NCI-H1436 (cell line): Measurements from ENCODE around the gene CENPN.

ENCODE experiments used
- DNase-seq: peaks from one replicate; lab custom pipeline; 2025; lab: John Stamatoyannopoulos, UW

The CENPN gene

GRCh38 chr16:81080233-81080632, 73.2 kb downstream of the CENPN start:
- no peak for DNase-seq

- DNase-seq: no peak
Observed at GRCh38 chr16:81081014-81081413, 74.0 kb downstream of the CENPN start.
